Stimulated activated CD4-positive, alpha-beta T cell treated with anti-CD3 and anti-CD28 coated beads, Interleukin-15, amount 100 ng/mL, for 24 hours (primary cell): Measurements from ENCODE around the gene TAF13.
"Not testable (repeated sequence)": the region's sequence is repeated elsewhere in the genome, so short reads cannot be mapped to it uniquely, and the experiment has no call there.

ENCODE experiments used
- DNase-seq: peaks from one replicate; pipeline ENCODE4 v3.0.0-alpha.2; 2020

TAF13 gene

GRCh38 chr1:109091078-109091838 is 15.5 kb upstream of the TAF13 start:
- DNase-seq, result peak; percentile 54

- DNase-seq, result peak; percentile 92
Observed at GRCh38 chr1:109090196-109091077, 14.6 kb upstream of the TAF13 start, which contains the start of gene TMEM167B. TSS of gene TMEM167B (plus strand) at chr1:109090764. CDS start at chr1:109090873, 109 bp downstream.

GRCh38 chr1:109089242-109090015 is 13.6 kb upstream of the TAF13 start:
- peak; percentile 59 for DNase-seq

- DNase-seq, result no peak
Observed at GRCh38 chr1:109084563-109085517, 9.0 kb upstream of the TAF13 start.

GRCh38 chr1:109083923-109084322 is 8.1 kb upstream of the TAF13 start:
- no peak for DNase-seq

GRCh38 chr1:109083501-109083900 is 7.7 kb upstream of the TAF13 start:
- no peak for DNase-seq

GRCh38 chr1:109080441-109081082 is 4.8 kb upstream of the TAF13 start:
- no peak for DNase-seq

GRCh38 chr1:109079240-109079622 is 3.4 kb upstream of the TAF13 start:
- DNase-seq, result no peak

GRCh38 chr1:109078317-109078716 is 2.5 kb upstream of the TAF13 start:
- DNase-seq, result no peak

GRCh38 chr1:109069294-109069693 is 6.5 kb downstream of the TAF13 start:
- DNase-seq, result no peak

- no peak for DNase-seq
Observed at GRCh38 chr1:109067883-109068282, 7.9 kb downstream of the TAF13 start.

GRCh38 chr1:109065137-109065536 is 10.7 kb downstream of the TAF13 start:
- no peak for DNase-seq

- DNase-seq, result no peak
Observed at GRCh38 chr1:109061183-109061582, 14.6 kb downstream of the TAF13 start.

GRCh38 chr1:109060707-109061106 is 15.1 kb downstream of the TAF13 start:
- DNase-seq, result no peak

- no peak for DNase-seq
Observed at GRCh38 chr1:109059026-109059425, 16.8 kb downstream of the TAF13 start.

GRCh38 chr1:109056064-109056463 is 19.7 kb downstream of the TAF13 start:
- DNase-seq, result no peak

GRCh38 chr1:109052145-109052544 is 23.7 kb downstream of the TAF13 start:
- not testable (repeated sequence) for DNase-seq

- DNase-seq, result no peak
Observed at GRCh38 chr1:109050228-109050995, 25.4 kb downstream of the TAF13 start.

- DNase-seq, result no peak
Observed at GRCh38 chr1:109048335-109048734, 27.5 kb downstream of the TAF13 start.

GRCh38 chr1:109047339-109047738 is 28.5 kb downstream of the TAF13 start:
- no peak for DNase-seq

- no peak for DNase-seq
Observed at GRCh38 chr1:109046671-109047070, 29.1 kb downstream of the TAF13 start.
